ENCODE results near the gene MACROD2. TPM values are rescaled to one million over a fixed set of nuclear protein-coding genes. Genes with fewer than 3 reads are reported as not detected.

MACROD2 gene
- total RNA-seq, 1 donor from 2014 or later = 2.4 TPM

DNA sequence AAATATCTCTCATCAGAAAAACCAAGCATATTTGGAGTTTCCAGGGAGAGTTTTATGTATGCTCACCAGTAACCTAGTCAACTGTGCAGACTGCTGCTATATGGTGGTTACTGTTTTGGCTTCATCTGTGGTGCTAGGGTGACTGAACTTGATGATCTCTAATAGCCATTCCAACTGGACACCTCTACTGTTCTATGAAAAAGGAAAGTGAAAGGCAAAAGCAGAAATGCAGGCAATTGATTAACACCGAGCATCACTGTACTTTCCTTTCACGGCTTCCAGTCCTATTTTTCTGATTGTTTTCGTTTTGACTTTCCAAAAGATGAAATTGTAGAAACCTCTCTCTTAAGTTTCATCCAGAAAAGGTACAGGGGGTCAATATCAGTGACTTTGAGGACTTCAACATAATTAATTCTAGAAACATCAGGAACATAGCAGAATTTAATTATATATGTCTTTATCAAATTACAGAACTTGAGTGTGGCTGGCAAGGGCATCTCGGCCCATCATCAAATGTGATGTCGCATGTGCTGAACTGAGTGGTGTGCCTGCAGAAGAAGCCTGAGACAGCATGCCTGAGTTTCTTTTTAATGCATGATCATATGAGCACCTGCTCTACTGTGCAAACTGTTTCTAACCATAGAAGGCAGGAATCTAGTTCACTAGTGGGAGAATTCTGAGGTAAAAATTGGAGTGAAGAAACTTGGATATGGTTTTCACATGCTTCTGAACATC is 806.4 kb downstream of the MACROD2 start:
- no peak for TF ChIP-seq EZH2 (IDR thresholded peaks at IDR 0.05; ENCODE audit: insufficient read depth, low read length)
- TF ChIP-seq, protein P1, sequence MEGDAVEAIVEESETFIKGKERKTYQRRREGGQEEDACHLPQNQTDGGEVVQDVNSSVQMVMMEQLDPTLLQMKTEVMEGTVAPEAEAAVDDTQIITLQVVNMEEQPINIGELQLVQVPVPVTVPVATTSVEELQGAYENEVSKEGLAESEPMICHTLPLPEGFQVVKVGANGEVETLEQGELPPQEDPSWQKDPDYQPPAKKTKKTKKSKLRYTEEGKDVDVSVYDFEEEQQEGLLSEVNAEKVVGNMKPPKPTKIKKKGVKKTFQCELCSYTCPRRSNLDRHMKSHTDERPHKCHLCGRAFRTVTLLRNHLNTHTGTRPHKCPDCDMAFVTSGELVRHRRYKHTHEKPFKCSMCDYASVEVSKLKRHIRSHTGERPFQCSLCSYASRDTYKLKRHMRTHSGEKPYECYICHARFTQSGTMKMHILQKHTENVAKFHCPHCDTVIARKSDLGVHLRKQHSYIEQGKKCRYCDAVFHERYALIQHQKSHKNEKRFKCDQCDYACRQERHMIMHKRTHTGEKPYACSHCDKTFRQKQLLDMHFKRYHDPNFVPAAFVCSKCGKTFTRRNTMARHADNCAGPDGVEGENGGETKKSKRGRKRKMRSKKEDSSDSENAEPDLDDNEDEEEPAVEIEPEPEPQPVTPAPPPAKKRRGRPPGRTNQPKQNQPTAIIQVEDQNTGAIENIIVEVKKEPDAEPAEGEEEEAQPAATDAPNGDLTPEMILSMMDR (IDR thresholded peaks at IDR 0.05; ENCODE audit: insufficient read depth, low read depth, low read length) = no peak
- Mint-ChIP-seq H3K27me3 (ENCODE audit: low read depth, unreplicated experiment) (no peaks in the 10 kb centered on the region), H3K4me1 (ENCODE audit: low read depth, unreplicated experiment) (no peaks in the 10 kb centered on the region), H3K9me3 (ENCODE audit: unreplicated experiment) (no peaks in the 10 kb centered on the region), H3K27ac (ENCODE audit: unreplicated experiment) (no peak overlapping the region), H3K4me3 (ENCODE audit: unreplicated experiment) (no peak overlapping the region), H3K36me3 (ENCODE audit: low read depth, unreplicated experiment) (peaks cover 5% of the 10 kb centered on the region)
- Histone ChIP-seq H3K27me3 (ENCODE audit: insufficient read depth, low read length) (no peaks in the 10 kb centered on the region), H2AFZ (ENCODE audit: low read depth, low read length) (no peak overlapping the region), H3K4me1 (ENCODE audit: insufficient read depth, low read length) (no peaks in the 10 kb centered on the region), H3K9ac (ENCODE audit: low read length) (no peak overlapping the region), H3K4me3 (ENCODE audit: insufficient read depth, low read depth, low read length) (no peak overlapping the region), H3K4me2 (ENCODE audit: low read length) (no peak overlapping the region), H3K9me3 (ENCODE audit: insufficient read depth, low read depth, low read length) (no peaks in the 10 kb centered on the region), H3K36me3 (ENCODE audit: insufficient read depth, low read length) (no peaks in the 10 kb centered on the region), H3K79me2 (ENCODE audit: insufficient read depth, low read length) (no peaks in the 10 kb centered on the region), H4K20me1 (ENCODE audit: insufficient read depth, low read length) (no peaks in the 10 kb centered on the region), H3K27ac (ENCODE audit: low read depth, low read length) (no peak overlapping the region)
- no peak for DNase-seq (ENCODE audit: low read depth)
- no peak for FAIRE-seq

DNA sequence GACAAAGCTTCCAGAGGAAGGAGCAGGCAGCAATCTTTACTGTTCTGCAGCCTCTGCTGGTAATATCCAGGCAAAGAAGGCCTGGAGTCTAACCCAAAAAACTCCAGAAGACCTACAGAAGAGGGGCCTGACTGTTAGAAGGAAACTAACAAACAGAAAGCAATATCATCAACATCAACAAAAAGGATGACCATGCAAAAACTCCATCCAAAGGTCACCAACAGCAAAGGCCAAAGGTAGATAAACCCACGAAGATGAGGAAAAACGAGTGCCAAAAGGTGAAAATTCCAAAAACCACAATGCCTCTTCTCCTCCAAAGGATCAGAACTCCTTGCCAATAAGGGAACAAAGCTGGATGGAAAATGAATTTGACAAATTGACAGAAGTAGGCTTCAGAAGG is 811.9 kb downstream of the MACROD2 start:
- Mint-ChIP-seq H3K4me1 (ENCODE audit: low read depth, unreplicated experiment) (no peaks in the 10 kb centered on the region), H3K9me3 (ENCODE audit: unreplicated experiment) (peaks cover 17% of the 10 kb centered on the region)
- no peak for FAIRE-seq

More for the DNA sequence above, 811.9 kb downstream of the MACROD2 start:
- no peaks in the 10 kb centered on the region for H3K4me1 ChIP-seq (ENCODE audit: insufficient read depth, low read length)
- Mint-ChIP-seq H3K4me3 (ENCODE audit: unreplicated experiment) (no peak overlapping the region), H3K27me3 (ENCODE audit: low read depth, unreplicated experiment) (no peaks in the 10 kb centered on the region), H3K27ac (ENCODE audit: unreplicated experiment) (no peak overlapping the region), H3K36me3 (ENCODE audit: low read depth, unreplicated experiment) (peaks cover 5% of the 10 kb centered on the region)
- no peak overlapping the region for H3K4me3 ChIP-seq (ENCODE audit: insufficient read depth, low read depth, low read length)
- DNase-seq (ENCODE audit: low read depth) = no peak
- H2AFZ ChIP-seq (ENCODE audit: low read depth, low read length) = no peak overlapping the region
- no peak overlapping the region for H3K27ac ChIP-seq (ENCODE audit: low read depth, low read length)
- H3K9me3 ChIP-seq (ENCODE audit: insufficient read depth, low read depth, low read length) = no peaks in the 10 kb centered on the region
- no peak overlapping the region for H3K9ac ChIP-seq (ENCODE audit: low read length)
- TF ChIP-seq, protein P1 (IDR thresholded peaks at IDR 0.05; ENCODE audit: insufficient read depth, low read depth, low read length) = no peak
- no peak for TF ChIP-seq EZH2 (IDR thresholded peaks at IDR 0.05; ENCODE audit: insufficient read depth, low read length)
- H4K20me1 ChIP-seq (ENCODE audit: insufficient read depth, low read length) = no peaks in the 10 kb centered on the region
- H3K4me2 ChIP-seq (ENCODE audit: low read length) = no peak overlapping the region
- no peaks in the 10 kb centered on the region for H3K36me3 ChIP-seq (ENCODE audit: insufficient read depth, low read length)
- H3K79me2 ChIP-seq (ENCODE audit: insufficient read depth, low read length) = no peaks in the 10 kb centered on the region
- H3K27me3 ChIP-seq (ENCODE audit: insufficient read depth, low read length) = no peaks in the 10 kb centered on the region
